Inflammatory macrophage treated with lipopolysaccharide for 4 hours (primary cell): ENCODE results near the gene FRMPD4.

Experiments used
- DNase-seq: peaks from one replicate; pipeline ENCODE4 v3.0.0-alpha.2; 2020

FRMPD4 gene

DNA sequence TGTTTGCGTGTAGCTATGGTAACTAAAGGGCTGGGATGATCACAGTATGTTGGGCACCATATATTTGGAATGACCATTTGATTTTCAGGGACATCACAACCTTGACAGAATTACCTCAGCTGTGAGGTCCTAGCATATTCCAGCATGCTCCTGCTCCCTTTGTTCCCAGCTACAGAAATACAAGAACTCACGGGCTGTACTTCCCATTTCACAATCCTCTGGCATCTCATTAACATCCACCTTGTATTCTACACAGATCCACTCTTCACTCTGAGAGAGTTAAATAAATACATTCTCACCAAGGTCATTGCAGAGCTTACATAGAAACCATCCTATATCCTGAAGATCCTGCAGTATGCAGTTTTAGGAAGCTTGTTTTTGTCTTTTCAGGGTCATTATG, 169.7 kb downstream of the FRMPD4 start:
- no peak for DNase-seq

DNA sequence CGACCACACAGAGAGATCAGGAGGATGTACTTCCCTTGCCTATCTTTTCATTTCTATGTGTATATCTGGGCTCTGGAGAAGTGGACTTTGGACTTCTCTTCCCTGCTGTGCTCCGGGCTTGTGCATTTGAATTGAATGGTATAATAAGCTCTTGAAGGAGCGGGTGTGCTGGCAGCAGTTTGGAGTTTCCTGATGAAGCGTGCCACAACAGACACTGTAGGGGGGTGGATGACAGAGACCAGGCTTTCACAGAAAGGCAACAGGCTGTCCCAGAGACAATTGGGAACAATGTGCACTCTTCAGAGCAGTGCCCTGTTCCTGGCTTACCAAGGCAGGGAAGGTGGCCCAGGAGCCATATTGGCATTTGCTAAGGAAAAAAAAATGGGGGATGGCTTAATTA, 170.1 kb downstream of the FRMPD4 start:
- DNase-seq = no peak

DNA sequence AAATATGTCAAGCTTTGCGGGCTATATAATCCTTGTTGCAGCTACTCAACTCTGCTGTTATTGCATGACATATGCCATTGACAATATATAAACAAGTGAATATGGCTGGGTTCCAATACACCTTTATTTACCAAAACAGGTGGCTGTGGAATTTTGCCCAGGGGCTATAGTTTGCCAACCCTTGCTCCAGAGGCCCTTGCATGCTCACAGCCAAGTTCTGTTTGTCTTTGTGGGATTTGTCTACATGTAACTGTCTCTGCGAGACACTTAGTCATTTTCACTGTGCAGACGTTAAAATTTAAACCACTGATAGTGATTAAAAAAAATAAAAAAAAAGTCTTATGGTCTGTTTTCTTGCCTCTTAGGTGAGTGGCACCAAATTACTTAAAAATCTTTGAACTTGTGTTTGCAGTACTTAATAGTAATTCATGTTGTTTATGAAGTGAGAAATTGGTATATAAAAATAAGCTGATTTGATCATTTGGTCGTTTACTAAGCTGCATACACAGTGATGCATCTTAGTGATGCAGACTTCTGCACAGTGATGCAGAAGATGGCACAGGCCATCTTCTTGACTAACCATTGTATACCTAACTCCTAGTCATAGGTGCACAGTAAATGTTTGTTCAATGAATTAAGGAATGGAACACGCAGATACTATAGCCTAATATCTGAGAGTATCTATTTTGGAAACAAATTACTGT, 170.9 kb downstream of the FRMPD4 start:
- DNase-seq = no peak

DNA sequence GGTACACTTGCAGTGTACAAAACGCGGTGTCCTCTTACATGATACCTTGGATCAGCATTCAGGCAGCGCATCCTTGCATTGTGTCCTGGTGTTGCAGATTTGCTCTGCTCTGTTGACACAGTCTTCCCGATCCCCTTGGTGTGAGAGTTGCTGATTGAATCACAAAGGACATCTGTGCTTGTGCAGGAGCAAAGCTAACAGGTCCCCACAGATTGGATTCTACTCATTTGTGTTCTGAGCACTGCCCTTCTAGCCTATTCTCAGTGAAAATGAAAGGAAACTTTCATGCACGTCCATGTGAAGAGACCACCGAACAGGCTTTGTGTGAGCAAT, 171.4 kb downstream of the FRMPD4 start:
- no peak for DNase-seq

DNA sequence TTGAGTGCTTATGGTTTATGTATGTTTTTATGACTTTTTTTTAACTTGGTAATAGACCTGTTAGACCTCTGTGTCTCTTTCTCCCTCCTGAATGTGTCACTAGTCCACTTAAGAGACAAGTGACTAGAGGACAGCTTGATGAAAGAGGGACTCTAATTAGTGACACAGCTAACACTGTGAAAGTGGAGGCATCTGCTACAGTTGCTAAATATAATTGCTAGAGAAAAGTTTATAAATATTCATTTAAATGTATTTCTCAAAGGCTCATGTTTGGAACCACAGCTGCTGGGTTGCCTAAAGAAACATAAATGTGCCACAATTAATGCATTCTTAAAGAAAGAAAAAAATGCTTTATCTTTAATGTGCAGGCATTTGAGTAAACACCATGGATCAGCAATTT, 176.4 kb downstream of the FRMPD4 start:
- DNase-seq = no peak

DNA sequence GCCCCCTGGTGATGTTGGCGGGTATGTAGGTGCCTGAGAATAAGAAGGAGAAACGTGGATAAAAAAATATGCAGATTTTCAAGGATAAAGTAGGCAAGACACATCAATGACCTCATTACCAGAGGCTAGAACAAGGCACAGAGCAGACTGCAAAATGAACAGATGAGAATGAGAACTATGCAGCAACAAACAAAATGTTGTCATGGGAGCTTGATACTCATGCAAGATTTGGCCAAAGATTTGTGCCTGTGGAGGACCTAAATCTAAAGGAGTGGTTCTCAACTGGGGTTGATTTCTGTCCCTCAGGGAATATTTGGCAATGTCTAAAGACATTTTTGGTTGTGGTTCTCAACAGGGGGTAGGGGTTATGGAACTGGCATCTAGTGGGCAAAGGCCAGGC, 177.3 kb downstream of the FRMPD4 start:
- DNase-seq = no peak

DNA sequence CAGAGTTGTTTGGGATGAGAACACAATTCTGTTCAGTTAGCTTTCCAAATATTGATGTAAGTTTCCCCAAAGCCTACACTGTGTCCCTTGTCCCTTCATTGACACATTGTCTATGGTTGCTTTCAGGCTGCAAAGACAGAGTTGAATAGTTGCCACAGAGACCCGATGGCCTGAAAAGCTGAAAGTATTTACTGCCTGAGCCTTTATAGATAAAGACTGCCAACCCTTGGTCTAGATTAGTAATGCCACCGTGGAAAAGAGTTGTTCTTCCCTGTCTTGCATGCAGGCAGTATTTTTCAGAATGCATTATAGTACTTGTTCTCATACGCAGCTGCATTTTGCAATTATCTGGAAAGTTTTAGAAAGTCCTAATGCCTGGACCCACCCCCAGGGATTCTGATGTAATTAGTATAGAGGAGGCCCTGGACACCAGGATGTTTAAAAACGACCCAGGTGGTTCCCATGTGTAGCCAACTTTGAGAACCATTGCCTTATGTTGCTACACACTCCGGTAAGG, 180.8 kb downstream of the FRMPD4 start:
- DNase-seq = no peak

DNA sequence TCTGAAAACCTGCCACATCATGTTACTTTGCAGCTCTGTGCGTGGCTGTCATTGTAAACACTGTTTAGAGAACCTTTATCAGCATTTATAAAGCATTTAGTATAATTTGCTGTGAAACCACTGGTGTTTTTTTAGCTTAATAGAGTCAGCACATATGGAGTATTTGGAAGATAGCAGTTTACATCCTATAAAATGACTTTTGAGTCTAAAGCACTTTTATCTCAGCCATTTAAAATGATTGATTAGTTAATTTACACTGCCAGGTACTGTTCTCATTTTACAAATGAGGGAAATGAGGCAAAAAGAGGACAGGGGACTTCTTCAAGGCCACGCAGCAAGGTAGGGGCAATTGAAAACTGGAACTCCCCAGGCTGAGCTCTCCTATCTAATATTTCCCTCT, 181.7 kb downstream of the FRMPD4 start:
- no peak for DNase-seq

DNA sequence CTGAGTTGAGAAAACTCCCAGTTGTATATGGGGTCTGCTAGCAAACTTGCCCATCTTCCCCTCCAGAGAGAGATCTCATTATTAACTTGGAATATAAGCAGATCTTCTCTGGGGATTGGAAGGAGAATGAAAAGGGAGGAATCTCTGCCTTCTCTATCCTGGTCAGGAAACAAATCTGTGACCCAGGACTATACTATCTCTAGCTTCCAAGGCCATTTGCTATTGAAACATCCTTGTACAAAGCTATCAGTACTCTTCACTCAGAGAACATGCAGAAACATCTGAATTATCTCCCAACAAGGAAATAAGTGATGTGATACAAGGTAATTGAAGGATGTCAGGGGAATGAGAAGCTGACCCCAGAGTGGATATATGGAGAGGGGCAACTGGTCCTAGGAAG, 183.8 kb downstream of the FRMPD4 start:
- DNase-seq = no peak

DNA sequence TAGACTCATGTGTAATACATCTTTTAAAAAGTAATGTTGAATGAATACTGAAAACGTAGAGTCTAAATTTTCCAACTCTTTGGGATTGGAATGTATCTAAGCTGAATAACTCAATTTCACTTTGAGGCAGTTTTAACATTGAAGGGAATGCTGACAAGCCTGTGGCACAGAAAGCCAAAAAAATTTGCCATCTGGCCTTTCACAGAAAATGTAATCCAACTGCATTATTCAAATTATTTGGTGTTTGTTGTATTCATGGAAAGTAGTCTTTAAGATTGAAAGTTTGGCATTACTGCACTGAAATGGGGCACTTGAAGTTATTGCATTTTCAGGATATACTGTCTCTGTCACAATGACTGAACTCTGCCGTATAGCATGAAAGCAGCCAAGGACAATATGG, 186.9 kb downstream of the FRMPD4 start:
- DNase-seq = no peak

DNA sequence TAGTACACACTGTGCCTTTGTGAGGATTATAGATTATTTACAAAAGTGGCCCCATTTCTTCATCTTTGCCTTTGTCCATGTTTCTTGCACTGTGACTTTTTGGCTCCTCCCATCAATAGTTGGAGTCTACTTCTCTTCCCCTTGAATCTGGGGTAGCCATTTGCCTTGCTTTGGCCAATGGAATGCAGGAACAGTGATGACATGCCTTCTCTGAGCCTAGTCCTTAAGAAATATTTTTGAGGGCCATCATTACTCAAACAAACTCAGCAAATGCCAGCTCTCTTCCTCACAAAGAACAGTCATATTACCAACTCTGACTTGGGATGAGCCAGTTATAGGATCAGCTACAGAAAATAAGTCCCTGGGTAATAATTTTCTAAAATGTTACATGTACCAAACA, 189.6 kb downstream of the FRMPD4 start:
- no peak for DNase-seq

DNA sequence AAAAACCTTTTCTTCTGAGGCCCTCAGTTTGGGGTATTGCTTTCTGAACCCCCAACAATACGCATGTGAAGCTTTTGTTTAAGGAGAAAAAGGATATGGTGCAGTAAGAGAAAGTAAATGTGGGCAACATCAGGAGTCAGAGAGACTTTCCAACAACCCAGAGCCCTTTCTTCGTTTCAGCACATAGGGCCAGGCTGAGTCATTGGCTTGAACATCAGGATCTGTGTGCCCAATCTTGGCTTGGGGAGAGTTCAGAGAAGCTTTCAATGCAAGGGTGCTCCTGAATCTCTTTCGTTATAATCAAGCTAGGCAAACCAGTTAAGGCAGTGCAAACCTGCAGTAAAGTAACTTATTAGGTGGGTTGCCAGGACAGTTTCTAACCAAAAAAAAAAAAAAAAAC, 191.2 kb downstream of the FRMPD4 start:
- no peak for DNase-seq

DNA sequence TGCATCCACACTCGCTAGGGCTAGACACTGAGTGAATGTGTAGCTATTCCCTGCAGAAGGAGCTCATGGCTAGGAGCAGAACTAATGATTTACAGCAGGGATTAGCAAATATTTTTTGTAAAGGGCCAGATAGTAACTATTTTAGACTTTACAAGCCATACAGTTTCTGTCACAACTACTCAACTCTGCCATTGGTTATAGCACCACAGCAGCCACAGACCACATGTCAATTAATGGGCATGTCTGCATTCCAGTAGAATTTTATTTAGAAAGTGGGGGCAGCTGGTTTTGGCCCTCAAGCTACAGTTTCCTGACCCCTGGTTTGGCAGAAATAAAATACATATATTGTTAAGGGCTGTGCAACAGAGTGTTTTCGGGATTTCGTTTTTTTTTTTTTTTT, 192.6 kb downstream of the FRMPD4 start:
- DNase-seq = no peak

DNA sequence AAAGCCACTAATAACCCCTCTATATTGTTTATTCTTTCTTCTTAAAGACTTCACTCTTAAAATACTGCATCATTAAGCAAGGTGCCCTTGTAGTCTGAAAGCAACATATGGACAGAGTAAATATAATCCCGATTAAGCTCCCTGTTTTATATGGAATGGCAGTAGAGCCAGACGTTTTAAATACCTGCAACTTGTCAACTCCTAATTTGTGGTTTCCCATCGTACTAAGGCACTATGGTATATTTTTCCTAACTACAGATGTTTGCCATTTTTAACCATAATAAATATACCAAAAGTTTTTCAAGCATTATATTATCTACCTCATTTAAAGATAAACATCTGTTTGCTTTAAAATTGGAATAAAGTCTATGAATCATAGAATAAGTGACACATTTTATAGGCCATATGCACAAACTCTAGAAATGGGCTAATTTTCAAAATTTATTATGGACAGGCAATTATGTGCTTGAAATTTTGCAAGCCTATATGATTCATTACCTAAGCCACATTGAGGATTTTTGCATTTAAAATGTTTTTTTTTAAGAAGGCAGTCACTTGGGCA, 194.6 kb downstream of the FRMPD4 start:
- DNase-seq = no peak

DNA sequence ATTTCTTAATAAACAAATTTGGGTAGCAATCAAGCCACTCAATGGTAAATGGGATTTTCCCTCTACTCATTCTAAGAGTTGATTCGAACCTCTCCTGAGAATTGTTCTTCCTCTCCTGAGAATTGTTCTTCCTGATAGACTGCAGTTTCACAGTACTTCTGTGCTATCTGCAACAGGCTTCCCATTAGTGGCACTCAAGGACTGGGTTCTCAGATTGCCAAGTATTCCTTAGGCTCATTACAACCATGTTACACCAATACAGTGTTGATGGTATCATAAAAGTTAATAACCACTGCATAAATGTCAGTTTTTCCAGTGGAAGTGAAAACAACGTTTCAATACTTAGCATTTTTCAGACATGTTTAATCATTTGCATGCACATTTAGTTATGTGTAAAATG, 201.6 kb downstream of the FRMPD4 start:
- no peak for DNase-seq

DNA sequence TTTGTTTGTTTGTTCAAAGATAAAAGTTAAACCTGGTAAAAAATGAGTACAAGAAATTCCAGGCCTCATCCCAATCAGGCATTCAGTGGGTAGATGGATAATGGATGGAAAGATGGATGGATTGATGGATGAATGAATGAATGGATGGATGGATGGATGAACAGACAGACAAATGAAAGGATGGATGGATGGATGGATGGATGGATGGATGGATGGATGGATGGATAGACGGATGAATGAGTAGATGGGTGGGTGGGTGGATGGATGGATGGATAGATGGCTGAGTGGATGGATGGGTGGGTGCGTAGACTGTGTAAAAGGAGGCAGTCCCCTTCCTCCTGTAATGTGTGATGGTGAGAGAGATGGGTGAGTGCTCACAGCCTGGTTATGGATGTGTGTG, 206.7 kb downstream of the FRMPD4 start:
- no peak for DNase-seq

DNA sequence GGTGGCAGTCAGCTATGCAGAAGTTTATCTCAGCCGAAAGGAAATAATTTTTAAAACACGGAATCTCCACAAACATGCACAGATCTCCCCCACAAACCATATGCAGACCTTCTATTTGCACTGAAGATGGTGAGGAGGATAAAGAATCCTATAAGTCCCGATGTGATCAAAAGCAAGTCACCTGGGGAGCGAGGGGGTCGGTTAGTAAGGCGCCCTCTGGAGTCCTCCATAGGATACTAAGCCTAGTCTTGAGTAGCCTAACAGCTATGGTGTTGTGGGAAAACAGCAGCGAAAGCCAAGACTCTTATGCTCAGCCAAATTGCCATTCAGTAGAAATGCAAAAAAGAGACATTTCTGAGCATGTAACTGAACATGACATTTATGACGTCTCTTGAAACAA, 210.9 kb downstream of the FRMPD4 start:
- DNase-seq = no peak

DNA sequence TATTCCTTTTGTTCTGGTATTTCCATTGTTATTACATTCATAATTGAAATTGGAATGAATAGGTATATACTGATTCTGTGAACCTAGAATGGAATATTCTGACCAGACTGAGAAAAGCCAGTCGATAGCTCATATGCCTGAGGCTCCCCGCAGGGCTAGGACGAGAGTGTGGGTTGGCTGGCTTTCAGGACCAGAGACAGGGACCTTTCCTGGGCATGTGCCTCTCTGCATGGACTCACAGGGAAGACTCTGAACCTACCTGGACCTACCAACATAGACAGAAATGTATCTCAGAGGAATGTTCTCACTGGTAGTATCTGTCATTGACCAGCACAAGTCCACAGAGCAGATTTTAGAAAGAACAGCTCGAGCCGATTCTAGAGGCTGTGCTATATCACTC, 214.6 kb downstream of the FRMPD4 start:
- DNase-seq = no peak

DNA sequence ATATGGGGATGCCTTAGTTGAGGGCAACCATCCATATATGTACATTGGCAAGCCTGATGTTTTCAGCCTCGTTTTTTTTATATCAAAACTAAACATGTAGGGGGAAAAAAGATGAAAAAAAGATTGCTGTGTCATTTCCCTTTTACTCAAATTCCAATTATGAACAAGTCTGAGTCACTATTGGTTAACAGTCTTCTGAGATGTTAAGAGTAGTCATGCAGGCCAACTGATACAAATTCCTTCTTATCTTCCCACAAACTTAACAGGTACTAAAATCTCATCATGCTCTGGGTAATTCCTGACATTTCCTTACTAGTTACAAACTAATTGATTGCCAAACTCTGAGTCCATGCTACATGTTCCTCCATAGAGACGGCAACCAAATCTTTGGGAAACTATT, 222.1 kb downstream of the FRMPD4 start:
- no peak for DNase-seq

DNA sequence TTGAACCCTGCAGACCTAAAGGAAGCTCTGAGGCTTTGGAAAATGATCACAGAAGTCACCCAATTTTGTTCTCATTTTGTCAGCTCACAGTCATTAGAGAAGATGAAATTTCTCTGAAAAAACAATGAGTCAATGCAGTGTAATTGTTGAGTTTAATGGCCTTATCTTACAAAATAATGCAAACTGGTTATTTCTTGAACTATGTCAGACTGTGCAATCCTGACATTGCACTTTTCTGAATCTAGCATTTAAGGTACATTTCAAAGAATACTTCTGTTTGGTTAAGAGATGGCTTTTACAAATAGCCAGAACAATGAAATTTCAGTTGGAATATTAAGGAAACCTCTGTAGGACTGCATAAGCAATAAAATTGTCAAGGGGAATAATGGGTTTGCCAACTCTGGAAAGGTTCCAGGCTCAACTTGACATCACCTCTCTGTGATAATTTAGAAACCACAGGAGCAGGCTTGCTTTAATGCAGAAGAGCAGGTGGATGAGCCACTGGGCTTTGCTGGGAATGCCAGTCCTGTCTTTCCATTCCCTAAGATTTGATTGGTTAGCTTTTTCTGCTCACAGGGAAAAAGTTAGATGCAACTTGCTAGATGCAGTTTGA, 222.8 kb downstream of the FRMPD4 start:
- DNase-seq = no peak

DNA sequence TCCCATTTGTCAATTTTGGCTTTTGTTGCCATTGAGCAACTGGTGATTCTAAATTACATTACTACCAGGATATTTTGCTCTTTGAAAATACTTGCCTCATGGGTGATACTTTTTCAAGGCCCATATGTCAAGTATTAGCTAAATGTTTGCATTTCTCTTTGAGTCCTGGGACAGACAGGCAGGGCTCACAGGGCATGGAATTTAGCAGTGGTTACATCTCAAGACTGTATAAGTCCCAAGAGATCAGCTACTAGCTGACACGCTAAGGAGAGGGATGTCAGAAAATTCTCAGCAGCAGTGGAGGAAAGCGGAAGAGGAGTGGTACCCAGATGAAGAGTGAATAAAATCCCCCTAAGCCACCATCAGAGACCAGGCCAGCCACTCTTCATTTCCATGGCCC, 224.9 kb downstream of the FRMPD4 start:
- no peak for DNase-seq

DNA sequence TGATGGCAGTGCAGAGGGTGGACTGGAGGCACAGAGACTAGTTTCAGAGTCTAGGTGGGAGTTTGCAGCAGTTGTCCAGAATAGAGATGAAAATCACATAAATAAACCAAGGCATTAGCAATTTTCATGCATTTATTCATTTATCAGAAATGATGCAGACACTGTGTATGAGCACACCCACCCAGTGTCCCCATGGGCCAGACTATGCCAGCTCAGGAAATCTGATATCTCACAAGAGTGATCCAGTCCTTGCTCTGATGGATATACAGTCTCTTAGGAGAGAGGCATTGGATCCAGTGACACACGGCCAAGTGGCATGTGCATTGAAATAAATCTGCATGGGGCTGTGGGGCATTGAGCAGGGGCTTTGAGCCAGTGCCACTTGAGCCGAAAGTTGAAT, 228.2 kb downstream of the FRMPD4 start:
- DNase-seq = no peak

DNA sequence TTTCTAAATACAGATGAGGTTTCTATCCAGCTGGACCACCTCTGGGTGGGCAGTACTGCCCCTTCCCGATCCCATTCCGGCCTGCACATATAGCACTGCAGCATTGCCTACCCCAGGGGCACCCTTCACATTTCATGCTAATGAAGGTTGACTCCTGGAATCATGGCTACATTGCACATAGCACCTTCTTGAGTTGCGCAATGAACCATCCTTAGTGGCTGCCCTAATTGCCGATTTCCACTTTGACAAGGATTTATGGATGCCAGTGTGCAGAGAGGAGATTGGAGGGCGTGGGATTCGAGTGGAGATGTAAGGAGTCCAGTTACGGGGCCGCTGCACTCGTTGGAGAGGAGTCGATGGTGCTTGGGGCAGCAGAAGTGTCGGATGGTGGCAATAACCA, 229.0 kb downstream of the FRMPD4 start:
- DNase-seq = no peak

DNA sequence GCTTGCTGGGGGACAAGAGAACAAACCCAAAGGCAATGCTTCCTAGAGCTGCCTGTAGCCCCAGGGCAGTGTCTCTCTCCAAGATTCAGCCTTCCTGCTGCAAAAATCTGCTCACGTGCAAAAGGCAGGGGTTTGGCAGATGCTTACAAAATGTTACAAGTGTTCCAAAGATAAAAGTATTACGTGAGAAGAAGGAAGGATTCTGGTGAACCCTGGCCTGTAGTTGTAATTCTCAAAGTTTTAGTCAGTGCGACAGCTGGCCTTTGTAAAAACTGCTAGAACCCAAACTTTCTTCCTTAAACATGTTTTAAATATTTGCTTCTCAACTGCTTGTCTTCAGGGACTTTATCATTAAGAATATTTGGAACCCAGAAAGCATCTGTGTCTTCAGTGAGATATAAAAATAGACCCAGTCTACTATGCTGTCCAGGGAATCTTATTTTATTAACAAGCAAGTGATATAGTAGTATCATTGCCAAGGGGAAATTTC, 232.3 kb downstream of the FRMPD4 start:
- no peak for DNase-seq

DNA sequence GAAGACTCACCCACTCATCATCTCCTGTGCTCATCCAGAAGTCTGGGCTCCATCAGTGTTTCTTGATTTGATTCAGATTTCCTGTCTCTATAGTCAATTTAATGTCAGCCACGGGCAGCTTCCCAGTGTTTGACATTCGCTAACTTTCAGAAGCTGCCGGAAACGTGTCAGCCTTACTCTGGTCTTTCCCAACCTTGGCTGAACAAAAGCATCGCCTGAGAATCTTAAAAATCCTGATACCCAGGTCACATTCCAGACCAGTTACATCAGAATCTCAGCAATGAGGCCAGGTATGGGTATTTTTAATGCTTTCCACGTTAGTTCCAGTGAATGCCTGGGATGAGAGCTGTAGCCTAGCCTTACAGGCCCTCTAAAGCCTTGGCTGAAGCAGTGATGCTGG, 233.8 kb downstream of the FRMPD4 start:
- no peak for DNase-seq
